IMR-90 (cell line): ENCODE measurements around the gene DNM3. TPM values are rescaled to one million over a fixed set of nuclear protein-coding genes. Genes with fewer than 3 reads are reported as not detected.

Experiments
- ATAC-seq: fragments of 200-7000 bp; cut with Tn5 transposase; 2 replicates; pipeline ENCODE4 v1.9.1; 2020; ENCODE audit warnings: low read depth, mild to moderate bottlenecking, moderate library complexity
- BruUV-seq: library from RNA; stranded (reverse); fragments of 400-500 nt; replicated peaks from 2 replicates; lab custom pipeline; 2021; lab: Mats Ljungman, UMichigan
- CTCF ChIA-PET: fragments of 300-600 bp; formaldehyde crosslinking; extraction: SDS; loops from one replicate; lab custom pipeline; 2021; ENCODE audit warnings: antibody characterized with exemption; lab: Yijun Ruan, JAX
- POLR2A ChIA-PET: fragments of 300-600 bp; sonication (Branson Sonifier 250); formaldehyde crosslinking; loops from one replicate; lab custom pipeline; 2022; ENCODE audit warnings: antibody characterized with exemption; ENCODE audit not compliant: unreplicated experiment; lab: Charles Lee
- DNase-seq: peaks from one replicate; pipeline ENCODE4 v3.0.0; 2013
- H2AFZ ChIP-seq: replicated peaks from 2 replicates; pipeline ENCODE3; 2013; ENCODE audit warnings: low read length, mild to moderate bottlenecking; ENCODE audit not compliant: poor library complexity
- H2AK5ac ChIP-seq: 2 replicates; pipeline ENCODE4 v1.6.1; 2013; ENCODE audit warnings: low read depth, low read length, inconsistent platforms
- H2AK9ac ChIP-seq: replicated peaks from 2 replicates; pipeline ENCODE3; 2013; ENCODE audit warnings: mild to moderate bottlenecking, low read depth, low read length, moderate library complexity; ENCODE audit not compliant: poor library complexity
- H2BK120ac ChIP-seq: 2 replicates; pipeline ENCODE4 v1.6.1; 2013; ENCODE audit warnings: low read depth, low read length, inconsistent platforms
- H2BK15ac ChIP-seq: 3 replicates; pipeline ENCODE4 v1.6.1; 2013; ENCODE audit warnings: low read depth, low read length, inconsistent platforms
- H2BK20ac ChIP-seq: 2 replicates; pipeline ENCODE4 v1.6.1; 2013; ENCODE audit warnings: low read depth, mild to moderate bottlenecking, inconsistent platforms, low read length, moderate library complexity
- H2BK5ac ChIP-seq: 2 replicates; pipeline ENCODE4 v1.6.1; 2013; ENCODE audit warnings: mild to moderate bottlenecking, low read depth, low read length, inconsistent platforms; ENCODE audit not compliant: poor library complexity, severe bottlenecking
- H3K14ac ChIP-seq: replicated peaks from 2 replicates; pipeline ENCODE4 v1.6.1; 2013; ENCODE audit warnings: low read depth, low read length, inconsistent platforms
- H3K18ac ChIP-seq: 2 replicates; pipeline ENCODE4 v1.6.1; 2013; ENCODE audit warnings: low read depth, low read length, control low read depth
- H3K23ac ChIP-seq: 2 replicates; pipeline ENCODE4 v1.6.1; 2013; ENCODE audit warnings: low read depth, low read length, inconsistent platforms
- H3K27ac ChIP-seq: 2 replicates; pipeline ENCODE4 v1.5.1; 2013; ENCODE audit warnings: mild to moderate bottlenecking, control low read depth, low read length; ENCODE audit not compliant: insufficient read depth
- H3K27me3 ChIP-seq: 2 replicates; pipeline ENCODE4 v1.6.1; 2013; ENCODE audit warnings: low read length; ENCODE audit not compliant: control insufficient read depth, insufficient read depth
- H3K36me3 ChIP-seq: 2 replicates; pipeline ENCODE4 v1.6.1; 2013; ENCODE audit warnings: low read length, mixed read lengths; ENCODE audit not compliant: control insufficient read depth, insufficient read depth
- H3K4ac ChIP-seq: 2 replicates; pipeline ENCODE4 v1.6.1; 2013; ENCODE audit warnings: low read depth, low read length, inconsistent platforms
- H3K4me1 ChIP-seq: 2 replicates; pipeline ENCODE4 v1.6.1; 2013; ENCODE audit warnings: low read length, mixed read lengths; ENCODE audit not compliant: control insufficient read depth, insufficient read depth
- H3K4me2 ChIP-seq: 2 replicates; pipeline ENCODE4 v1.6.1; 2013; ENCODE audit warnings: low read depth, mild to moderate bottlenecking, control low read depth, low read length, moderate library complexity
- H3K4me3 ChIP-seq: 2 replicates; pipeline ENCODE4 v1.5.1; 2013; ENCODE audit warnings: low read depth, mild to moderate bottlenecking, control low read depth, low read length, moderate library complexity; ENCODE audit not compliant: insufficient read depth
- H3K56ac ChIP-seq: 2 replicates; pipeline ENCODE4 v1.6.1; 2013; ENCODE audit warnings: low read length, inconsistent platforms; ENCODE audit not compliant: insufficient read depth; ENCODE audit errors: extremely low read depth
- H3K79me1 ChIP-seq, 2 experiments: 2 replicates each; pipeline ENCODE4 v1.6.1; 2013; ENCODE audit warnings: low read length in 2 of 2, inconsistent platforms in 1 of 2, low read depth in 1 of 2
- H3K9ac ChIP-seq: 2 replicates; pipeline ENCODE4 v1.6.1; 2013; ENCODE audit warnings: low read depth, low read length, control low read depth
- H3K9me1 ChIP-seq: 2 replicates; pipeline ENCODE4 v1.6.1; 2013; ENCODE audit warnings: low read length, inconsistent platforms; ENCODE audit not compliant: insufficient read depth
- H3K9me3 ChIP-seq: 2 replicates; pipeline ENCODE4 v1.6.1; 2013; ENCODE audit warnings: low read length; ENCODE audit not compliant: control insufficient read depth, insufficient read depth
- H4K20me1 ChIP-seq: 2 replicates; pipeline ENCODE4 v1.6.1; 2013; ENCODE audit warnings: low read length, inconsistent platforms; ENCODE audit not compliant: insufficient read depth
- H4K5ac ChIP-seq: 2 replicates; pipeline ENCODE4 v1.6.1; 2013; ENCODE audit warnings: mild to moderate bottlenecking, low read depth, low read length, control low read depth
- H4K8ac ChIP-seq, 2 experiments: 2 replicates each; pipeline ENCODE4 v1.6.1; 2013; ENCODE audit warnings: low read depth in 2 of 2, low read length in 2 of 2, control low read depth in 1 of 2, inconsistent platforms in 1 of 2
- H4K91ac ChIP-seq: 2 replicates; pipeline ENCODE4 v1.6.1; 2013; ENCODE audit warnings: low read depth, low read length, inconsistent platforms; ENCODE audit not compliant: insufficient read depth
- MAFK ChIP-seq: IDR thresholded peaks from 2 replicates; pipeline ENCODE4 v1.6.1; 2012; ENCODE audit warnings: low read depth, low read length, improper control_type of control experiment
- WGBS, 2 experiments: methylation state at CpG; one replicate each; pipeline versions ENCODE4 v1.1.5 to v1.1.7; 2013; ENCODE audit warnings: missing lambda C conversion rate in 2 of 2; ENCODE audit not compliant: insufficient read length in 1 of 2; ENCODE audit errors: extremely low coverage in 2 of 2; 5-methylcytosine and 5-hydroxymethylcytosine counted together
- dilution Hi-C: fragments of 300-500 bp; cut with HindIII; formaldehyde crosslinking; loops from one replicate; pipeline ENCODE4 v1.14.3; 2018; ENCODE audit warnings: low sequenced_read_pairs; ENCODE audit not compliant: unreplicated experiment
- in situ Hi-C: fragments of 300-500 bp; cut with MboI; formaldehyde crosslinking; loops from 3 replicates; pipeline ENCODE4 v1.14.3; 2019; ENCODE audit warnings: low sequenced_read_pairs, inconsistent platforms, mixed read lengths
- intact Hi-C: fragments of 100-400 bp; cut with micrococcal nuclease; formaldehyde crosslinking; loops from 2 replicates; pipeline ENCODE4 v1.10.0; 2022
- polyA plus RNA-seq, 3 experiments: library from polyadenylated mRNA; depleted of rRNA; stranded (reverse); fragments of >200 nt; gene quantifications; 2 replicates each; pipeline ENCODE4 v1.2.3, GENCODE V29; 2012; ENCODE audit warnings: low replicate concordance in 1 of 3
- total RNA-seq: library from RNA; depleted of rRNA; stranded (reverse); fragments of >200 nt; gene quantifications from 2 replicates; pipeline ENCODE4 v1.2.3, GENCODE V29; 2012

DNM3 gene
- total and polyA plus RNA-seq, 2 of the 4 experiments (the other 2 are of a cell fraction): 0.36 TPM

GRCh38 chr1:172398193-172398592, 556.9 kb downstream of the DNM3 start:
- H3K27ac ChIP-seq: no peak overlapping the region
- H4K8ac ChIP-seq: no peak overlapping the region
- H2BK20ac ChIP-seq: peak overlapping the region; percentile 57; the same call in 1 of the 2 replicates
- no peak overlapping the region for H3K23ac ChIP-seq
- H3K4me1 ChIP-seq: peaks cover 4% of the 10 kb centered on the region
- H3K79me1 ChIP-seq: no peaks in the 10 kb centered on the region
- H3K18ac ChIP-seq: peak overlapping the region; percentile 40
- H2AFZ ChIP-seq: no peak overlapping the region
- no peak overlapping the region for H3K56ac ChIP-seq
- H3K9me3 ChIP-seq: no peaks in the 10 kb centered on the region
- BruUV-seq: no TSS peak
- H2AK5ac ChIP-seq: no peak overlapping the region
- dilution Hi-C loops: no loop called here
- no peaks in the 10 kb centered on the region for H3K9me1 ChIP-seq
- intact Hi-C loops: loop anchor here (2.0 to 5.0 kb wide), 4 partner anchors 75 to 141 kb away; no protein-coding TSS in a partner anchor
- peak overlapping the region; percentile 60; the same call in 1 of the 2 replicates for H2BK120ac ChIP-seq
- ChIA-PET POLR2A (no interaction called here), CTCF (interaction anchor here (1.1 to 1.6 kb wide), 2 partner anchors 253 to 396 kb away, joined by 3 to 4 read pairs; no protein-coding TSS in a partner anchor)
- H3K14ac ChIP-seq: no peak overlapping the region
- in situ Hi-C loops: loop anchor here (10.0 kb wide), 1 partner anchor 253 kb away; no protein-coding TSS in a partner anchor
- H4K20me1 ChIP-seq: no peaks in the 10 kb centered on the region
- H4K5ac ChIP-seq: peak overlapping the region; percentile 29; the same call in 1 of the 2 replicates
- H3K27me3 ChIP-seq: no peaks in the 10 kb centered on the region
- no peak overlapping the region for H3K4me3 ChIP-seq
- no peak overlapping the region for H4K91ac ChIP-seq
- no CpG with 5 or more reads among the region's 2 CpGs for WGBS, 2 experiments
- H2BK15ac ChIP-seq: peak overlapping the region; percentile 28; the same call in 1 of the 3 replicates
- H2AK9ac ChIP-seq: no peak overlapping the region
- TF ChIP-seq MAFK: no peak
- peak overlapping the region; percentile 31; the same call in 1 of the 2 replicates for H3K4ac ChIP-seq
- no peak overlapping the region for H2BK5ac ChIP-seq
- ATAC-seq: no peak
- peak; percentile 18 for DNase-seq
- no peak overlapping the region for H3K9ac ChIP-seq
- H3K4me2 ChIP-seq: no peak overlapping the region
- no peaks in the 10 kb centered on the region for H3K36me3 ChIP-seq
